ENCODE data around the gene ITGA1. TPM values are rescaled to one million over a fixed set of nuclear protein-coding genes. Genes with fewer than 3 reads are reported as not detected.

The ITGA1 gene
- total RNA-seq, 4 donors from 2014 or later, result 9.3 to 88.9 (median 17.6) TPM

DNA sequence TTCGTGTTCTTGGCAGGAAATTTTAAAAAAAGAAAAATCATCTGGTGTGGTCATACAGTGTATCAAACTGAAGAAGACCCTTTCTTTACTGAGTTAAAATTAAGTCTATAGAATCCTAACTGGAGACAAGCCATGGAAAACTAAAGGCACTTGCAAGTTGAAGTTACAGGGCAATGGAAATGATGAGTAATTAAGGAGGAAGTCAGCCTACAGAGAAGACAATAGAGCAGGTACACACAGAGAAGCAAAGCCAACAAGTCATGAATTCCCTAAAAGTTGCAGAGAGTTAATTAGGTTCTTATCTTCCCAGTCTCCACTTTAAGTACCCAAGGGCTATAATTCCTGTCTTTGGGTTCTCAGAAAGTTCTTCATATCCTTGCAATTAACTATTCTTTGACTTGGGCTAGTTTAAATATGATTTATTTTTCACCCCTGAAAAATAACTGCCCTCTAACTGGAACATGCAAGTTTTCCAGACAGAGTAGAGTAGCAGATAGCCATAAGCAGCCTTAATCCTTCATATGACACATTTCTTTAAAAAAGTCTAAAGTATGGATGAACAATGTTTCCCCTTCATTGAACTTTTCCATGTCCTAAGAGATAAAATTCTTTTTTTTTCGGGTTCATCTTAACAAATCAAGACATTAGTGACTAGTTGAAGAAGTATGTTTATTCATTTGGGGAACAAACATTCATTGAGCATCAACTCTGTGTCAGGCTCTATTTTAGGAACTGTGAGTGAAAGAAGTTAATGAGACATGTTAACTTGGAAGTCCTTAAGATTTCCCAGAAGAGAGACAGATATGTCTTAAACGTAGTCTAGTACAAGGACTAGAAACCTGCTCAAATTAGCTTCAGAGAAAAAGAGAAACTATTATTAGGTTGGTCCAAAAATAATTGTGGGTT, 196.3 kb downstream of the ITGA1 start:
- peaks cover 0 to 3% (median 0%) of the 10 kb centered on the region in 4 donors for H3K27me3 ChIP-seq
- peaks cover 8 to 53% (median 22%) of the 10 kb centered on the region in 3 donors for H3K4me1 ChIP-seq
- intact Hi-C loops (cut with DNase I), result no loop called here
- TF ChIP-seq, protein P1, sequence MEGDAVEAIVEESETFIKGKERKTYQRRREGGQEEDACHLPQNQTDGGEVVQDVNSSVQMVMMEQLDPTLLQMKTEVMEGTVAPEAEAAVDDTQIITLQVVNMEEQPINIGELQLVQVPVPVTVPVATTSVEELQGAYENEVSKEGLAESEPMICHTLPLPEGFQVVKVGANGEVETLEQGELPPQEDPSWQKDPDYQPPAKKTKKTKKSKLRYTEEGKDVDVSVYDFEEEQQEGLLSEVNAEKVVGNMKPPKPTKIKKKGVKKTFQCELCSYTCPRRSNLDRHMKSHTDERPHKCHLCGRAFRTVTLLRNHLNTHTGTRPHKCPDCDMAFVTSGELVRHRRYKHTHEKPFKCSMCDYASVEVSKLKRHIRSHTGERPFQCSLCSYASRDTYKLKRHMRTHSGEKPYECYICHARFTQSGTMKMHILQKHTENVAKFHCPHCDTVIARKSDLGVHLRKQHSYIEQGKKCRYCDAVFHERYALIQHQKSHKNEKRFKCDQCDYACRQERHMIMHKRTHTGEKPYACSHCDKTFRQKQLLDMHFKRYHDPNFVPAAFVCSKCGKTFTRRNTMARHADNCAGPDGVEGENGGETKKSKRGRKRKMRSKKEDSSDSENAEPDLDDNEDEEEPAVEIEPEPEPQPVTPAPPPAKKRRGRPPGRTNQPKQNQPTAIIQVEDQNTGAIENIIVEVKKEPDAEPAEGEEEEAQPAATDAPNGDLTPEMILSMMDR (IDR thresholded peaks at IDR 0.05), result no peak
- TF ChIP-seq POLR2A (IDR thresholded peaks at IDR 0.05), result no peak
- 23 to 31% methylated on average over 3 of the region's 3 CpGs for WGBS, 2 donors
- H3K4me3 ChIP-seq, result no peak overlapping the region
- peak overlapping the region in 1 of 4 donors; percentile 45 for H3K27ac ChIP-seq
- H3K36me3 ChIP-seq, result no peaks in the 10 kb centered on the region
- no peaks in the 10 kb centered on the region for H3K9me3 ChIP-seq
- no peak for DNase-seq

DNA sequence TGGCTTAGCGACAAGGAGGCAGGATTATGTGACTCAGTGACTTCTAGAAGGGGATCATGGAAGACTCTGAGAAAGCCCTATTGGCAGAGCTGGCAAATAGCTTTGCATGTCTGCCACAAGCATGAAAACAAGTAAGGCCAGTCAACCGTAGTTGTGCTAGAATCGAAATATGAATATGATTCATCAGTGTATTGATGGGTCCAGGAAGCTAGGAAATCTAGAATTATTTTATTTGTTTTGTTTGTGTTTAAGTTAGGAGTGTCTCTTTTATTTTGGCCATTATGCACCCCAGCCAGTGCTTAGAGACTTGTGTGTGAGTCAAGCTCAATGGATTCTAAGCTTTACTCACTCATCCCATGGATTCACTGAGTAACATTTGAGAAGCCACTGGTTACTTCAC, 197.6 kb downstream of the ITGA1 start:
- Histone ChIP-seq H3K4me1 (peaks cover 8 to 66% (median 22%) of the 10 kb centered on the region in 3 donors), H3K36me3 (no peaks in the 10 kb centered on the region), H3K4me3 (no peak overlapping the region), H3K27ac (peak overlapping the region in 2 of 4 donors; percentile 17 to 35), H3K9me3 (no peaks in the 10 kb centered on the region), H3K27me3 (peaks cover 0 to 4% (median 0%) of the 10 kb centered on the region in 4 donors)
- DNase-seq, result no peak
- 38 to 44% methylated on average over 3 of the region's 3 CpGs for WGBS, 2 donors
- TF ChIP-seq, protein P1 (IDR thresholded peaks at IDR 0.05), result no peak
- intact Hi-C loops (cut with DNase I), result no loop called here

DNA sequence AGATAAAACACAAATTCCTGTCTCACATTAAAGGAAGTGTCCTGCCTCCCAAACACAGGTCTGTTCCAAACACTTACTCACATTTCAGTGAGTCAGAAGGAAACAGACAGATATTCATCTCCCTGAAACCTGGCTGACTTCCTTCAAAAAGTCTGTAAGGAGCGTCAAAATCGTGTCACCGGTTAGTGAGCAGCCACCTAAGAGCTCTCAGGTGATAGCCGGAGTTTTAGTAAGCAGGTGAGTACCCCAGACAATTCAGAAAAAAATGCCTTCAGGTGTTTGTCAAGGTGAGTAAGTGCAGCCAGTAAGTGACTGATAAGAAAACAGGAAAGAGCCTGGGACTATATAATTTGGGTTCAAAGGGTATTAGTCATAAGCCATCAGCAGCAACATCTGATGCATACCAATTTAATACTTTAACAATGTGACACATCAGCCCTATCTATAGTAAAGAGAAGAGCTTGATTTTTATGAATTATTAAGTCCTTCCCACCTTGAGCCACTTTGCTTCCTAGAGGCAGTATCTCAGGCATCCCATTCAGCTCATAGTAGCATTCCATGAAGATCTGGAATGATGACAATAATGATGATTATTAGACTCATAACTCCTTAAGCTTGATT, 200.1 kb downstream of the ITGA1 start:
- WGBS, 2 donors, result 29 to 42% methylated on average over 4 of the region's 4 CpGs
- no peak for TF ChIP-seq POLR2A (IDR thresholded peaks at IDR 0.05)
- TF ChIP-seq, protein P1 (IDR thresholded peaks at IDR 0.05), result no peak
- H3K9me3 ChIP-seq, result no peaks in the 10 kb centered on the region
- intact Hi-C loops (cut with DNase I), result no loop called here
- peaks cover 0 to 4% (median 0%) of the 10 kb centered on the region in 4 donors for H3K27me3 ChIP-seq
- H3K36me3 ChIP-seq, result peaks cover 0 to 7% (median 0%) of the 10 kb centered on the region in 3 donors
- peaks cover 8 to 92% (median 36%) of the 10 kb centered on the region in 3 donors for H3K4me1 ChIP-seq
- DNase-seq, result no peak
- H3K4me3 ChIP-seq, result peak overlapping the region in 1 of 4 donors; percentile 93
- peak overlapping the region; percentile 87 to 92 (median 88) for H3K27ac ChIP-seq

DNA sequence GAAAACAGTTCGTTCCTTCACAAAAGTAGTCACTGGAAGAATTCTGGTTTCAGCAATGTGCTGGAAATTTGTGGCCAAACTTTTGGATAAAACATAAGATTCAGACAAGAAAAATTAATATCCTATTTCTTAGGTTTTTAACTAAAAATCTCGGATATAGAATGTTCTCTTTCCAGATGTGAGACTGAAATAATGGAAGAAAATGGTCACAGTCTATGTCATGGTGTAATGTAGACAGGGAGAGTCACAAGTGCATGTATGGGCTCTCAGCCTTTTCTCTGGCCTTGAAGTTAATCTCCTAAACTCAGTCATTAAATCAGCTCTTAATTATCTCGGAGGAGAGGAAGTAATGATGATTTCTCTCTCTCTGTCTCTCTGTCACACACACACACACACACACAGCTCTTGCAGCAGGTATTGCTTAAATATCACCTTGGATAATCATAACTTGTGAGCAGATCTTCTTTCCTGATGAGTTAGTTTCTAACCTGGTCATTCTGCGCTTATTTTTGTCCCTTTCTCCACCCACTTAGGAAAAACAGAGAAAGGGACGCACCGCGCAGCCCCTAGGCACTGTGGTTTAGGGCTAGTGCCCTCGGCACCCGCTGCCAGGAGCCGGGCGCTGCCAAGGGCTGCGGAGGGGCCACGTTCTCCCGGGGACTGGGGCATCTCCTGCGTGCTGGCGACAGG, 200.8 kb downstream of the ITGA1 start:
- H3K27me3 ChIP-seq, result peaks cover 0 to 4% (median 0%) of the 10 kb centered on the region in 4 donors
- TF ChIP-seq POLR2A (IDR thresholded peaks at IDR 0.05), result no peak
- TF ChIP-seq, protein P1 (IDR thresholded peaks at IDR 0.05), result no peak
- H3K4me3 ChIP-seq, result peak overlapping the region; percentile 76 to 93 (median 85)
- peaks cover 0 to 7% (median 0%) of the 10 kb centered on the region in 3 donors for H3K36me3 ChIP-seq
- intact Hi-C loops (cut with DNase I), result no loop called here
- no peaks in the 10 kb centered on the region for H3K9me3 ChIP-seq
- H3K4me1 ChIP-seq, result peaks cover 8 to 95% (median 36%) of the 10 kb centered on the region in 3 donors
- H3K27ac ChIP-seq, result peak overlapping the region; percentile 87 to 92 (median 88)
- 15% methylated on average over 7 to 10 of the region's 16 CpGs for WGBS, 2 donors
- DNase-seq, result no peak
